ENCODE results near the gene NPFFR1.

GRCh38 chr10:70281609-70282008, 2.2 kb downstream of the NPFFR1 start:
- no peak for TF ChIP-seq CTCF (IDR thresholded peaks at IDR 0.05)
- no peak for TF ChIP-seq EZH2 (IDR thresholded peaks at IDR 0.05)

All from neural progenitor cell (in vitro differentiated cells).